Activated T-cell treated with anti-CD3 and anti-CD28 coated beads for 48 hours (primary cell): ENCODE results near the gene TRPV5.

Experiments
- DNase-seq: peaks from one replicate; pipeline ENCODE4 v3.0.0-alpha.2; 2020; ENCODE audit warnings: low read depth

TRPV5 gene

DNA sequence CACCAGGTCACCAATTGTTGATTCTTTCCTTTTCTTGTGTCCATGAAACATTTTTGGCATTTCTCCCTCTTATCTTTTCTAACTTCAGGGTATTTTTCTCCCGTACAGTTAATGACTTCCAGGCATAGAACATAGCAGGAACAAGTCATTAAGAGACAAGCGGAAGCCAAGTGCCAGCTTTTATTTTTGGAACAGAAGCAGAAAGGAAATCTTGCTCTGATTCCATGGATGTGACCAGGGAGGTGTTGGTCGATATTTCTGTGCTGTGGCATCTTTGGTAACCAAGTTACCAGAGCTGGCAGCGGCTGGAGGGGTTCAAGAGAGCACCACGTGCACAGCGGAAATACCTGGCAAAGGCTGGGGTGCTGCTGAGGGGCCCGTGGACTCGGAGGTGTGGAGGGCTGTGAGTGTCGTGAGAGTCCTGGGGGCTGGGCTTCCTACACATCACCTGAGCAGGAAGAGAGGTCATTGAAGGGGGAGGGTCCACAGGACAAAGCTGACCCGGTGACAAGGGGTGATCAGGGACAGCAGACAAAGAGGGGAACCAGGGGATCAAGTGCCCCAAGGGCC is 7.5 kb upstream of the TRPV5 start:
- no peak for DNase-seq

DNA sequence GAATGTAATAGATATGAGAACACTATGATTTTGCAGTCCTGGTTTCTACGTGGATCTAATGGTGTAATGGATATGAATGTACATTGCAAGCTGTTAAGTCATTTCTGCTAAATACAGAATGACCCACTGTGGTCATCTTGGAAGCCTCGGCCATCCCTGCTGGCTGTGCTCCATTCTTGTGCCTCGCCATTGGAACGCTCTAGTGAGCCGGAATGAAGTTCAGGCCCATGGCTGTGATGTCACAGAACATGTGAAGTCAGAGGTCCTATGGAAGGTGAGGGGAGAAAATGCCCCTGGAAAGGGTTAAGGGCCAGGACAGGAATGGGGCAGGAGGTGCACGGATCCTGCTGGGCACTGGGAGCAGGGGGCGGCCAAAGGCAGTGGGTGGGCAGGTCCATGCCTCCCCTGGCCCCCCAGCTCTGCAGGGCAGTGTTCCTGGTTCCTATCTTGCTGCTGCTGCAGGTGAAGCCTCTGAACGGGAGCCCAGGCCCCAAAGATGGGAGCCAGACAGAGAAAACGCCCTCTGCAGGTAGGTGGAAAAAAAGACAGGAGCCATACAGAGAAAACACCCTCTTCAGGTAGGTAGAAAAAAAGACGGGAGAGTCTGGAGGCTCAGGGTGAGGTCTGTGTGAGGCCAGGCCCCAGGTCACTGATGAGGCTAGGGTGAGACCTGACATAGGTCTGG is 5.8 kb upstream of the TRPV5 start, which contains the start of gene LLCFC1:
LLCFC1 (plus strand) TSS at position 259 of the 685 bp plus-strand sequence; CDS start at position 397, 138 bp downstream.
- DNase-seq: no peak

DNA sequence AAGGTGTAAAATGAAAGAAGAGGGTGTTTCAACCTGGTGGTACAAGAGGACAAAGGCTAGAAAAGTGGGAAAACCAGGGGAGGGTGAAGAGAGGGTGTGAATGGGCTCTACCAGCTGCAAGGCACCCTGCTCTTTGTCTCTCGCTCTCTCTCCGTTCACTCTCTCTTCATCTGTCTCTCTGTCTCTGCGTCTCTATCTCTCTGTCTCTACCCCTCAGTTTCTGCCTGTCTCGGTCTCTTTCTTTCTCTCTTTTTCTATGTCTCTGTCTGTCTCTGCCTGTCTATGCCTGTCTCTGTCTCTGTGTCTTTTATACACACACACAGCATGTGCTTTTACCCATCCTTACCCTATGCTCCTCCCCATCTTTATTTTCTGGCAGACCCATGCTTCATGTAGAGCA is 5.1 kb upstream of the TRPV5 start:
- DNase-seq: no peak

DNA sequence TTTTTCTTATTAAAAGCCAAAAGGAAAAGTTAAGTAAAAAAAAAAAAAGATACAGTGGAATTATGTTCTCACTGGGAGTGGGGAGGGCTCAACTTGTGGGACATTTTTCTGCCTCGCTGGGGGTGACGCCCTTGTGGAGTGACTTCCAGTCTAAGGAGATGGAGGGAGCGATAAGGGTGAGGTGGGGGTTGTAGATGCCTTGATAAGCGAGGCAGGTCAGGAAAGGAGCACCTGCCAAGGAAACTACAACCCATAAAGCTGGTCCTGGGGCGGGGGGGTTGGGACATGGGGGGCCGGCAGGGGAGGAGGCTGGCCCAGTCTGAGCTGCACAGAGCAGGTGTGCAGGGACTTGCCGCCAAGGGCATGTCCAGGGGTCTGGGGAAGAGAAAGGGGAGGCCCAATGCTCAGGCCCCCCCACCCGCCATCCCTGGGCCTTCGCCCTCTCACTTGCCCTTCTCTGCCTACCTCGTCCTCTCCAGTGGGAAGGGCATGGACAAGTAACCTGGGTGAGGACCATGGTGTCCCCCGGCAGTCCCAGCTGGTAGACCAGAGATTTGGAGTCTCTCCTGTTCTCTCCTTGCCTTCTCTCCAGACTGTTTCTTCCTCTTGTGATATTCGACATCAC is 2.5 kb upstream of the TRPV5 start:
- no peak for DNase-seq

DNA sequence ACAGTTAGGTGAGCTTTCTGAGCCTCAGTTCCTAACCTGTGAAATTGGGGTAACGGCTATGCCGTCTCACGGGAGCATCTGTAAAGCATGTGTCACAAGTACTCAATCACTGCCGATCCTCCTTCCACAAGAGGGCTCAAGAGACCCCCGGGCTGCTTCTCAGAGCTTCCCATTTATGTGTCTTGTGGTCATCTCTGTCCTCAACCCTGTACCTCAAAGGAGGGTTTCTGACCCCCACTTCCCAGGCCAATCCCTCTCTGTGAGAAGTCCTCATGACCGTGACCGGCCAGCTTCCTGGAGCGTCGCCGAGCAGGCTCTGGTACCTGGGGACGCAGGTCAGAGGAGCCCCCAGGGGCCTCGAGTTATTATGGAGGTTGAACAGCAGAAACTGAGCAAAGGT is 510 bp upstream of the TRPV5 start:
- no peak for DNase-seq

DNA sequence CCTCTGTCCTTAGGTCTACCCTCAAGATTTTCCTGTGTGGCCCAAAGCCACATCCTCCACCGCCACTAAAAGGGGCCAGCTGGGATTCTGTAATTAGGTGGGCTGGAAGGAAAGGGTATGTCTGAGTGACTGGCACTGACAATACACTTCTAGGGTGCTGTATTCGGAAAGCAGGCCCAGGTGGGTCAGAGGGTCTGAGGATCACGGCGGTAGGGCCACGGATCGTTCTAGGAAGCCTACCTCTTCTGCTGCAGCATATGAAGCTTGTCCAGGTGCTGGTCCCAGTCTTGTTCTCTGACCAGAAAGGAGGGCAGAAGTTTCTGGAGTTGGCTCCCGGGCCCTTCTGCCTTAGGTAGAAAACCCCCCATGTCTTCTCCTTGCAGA is 462 bp downstream of the TRPV5 start:
- DNase-seq: no peak

DNA sequence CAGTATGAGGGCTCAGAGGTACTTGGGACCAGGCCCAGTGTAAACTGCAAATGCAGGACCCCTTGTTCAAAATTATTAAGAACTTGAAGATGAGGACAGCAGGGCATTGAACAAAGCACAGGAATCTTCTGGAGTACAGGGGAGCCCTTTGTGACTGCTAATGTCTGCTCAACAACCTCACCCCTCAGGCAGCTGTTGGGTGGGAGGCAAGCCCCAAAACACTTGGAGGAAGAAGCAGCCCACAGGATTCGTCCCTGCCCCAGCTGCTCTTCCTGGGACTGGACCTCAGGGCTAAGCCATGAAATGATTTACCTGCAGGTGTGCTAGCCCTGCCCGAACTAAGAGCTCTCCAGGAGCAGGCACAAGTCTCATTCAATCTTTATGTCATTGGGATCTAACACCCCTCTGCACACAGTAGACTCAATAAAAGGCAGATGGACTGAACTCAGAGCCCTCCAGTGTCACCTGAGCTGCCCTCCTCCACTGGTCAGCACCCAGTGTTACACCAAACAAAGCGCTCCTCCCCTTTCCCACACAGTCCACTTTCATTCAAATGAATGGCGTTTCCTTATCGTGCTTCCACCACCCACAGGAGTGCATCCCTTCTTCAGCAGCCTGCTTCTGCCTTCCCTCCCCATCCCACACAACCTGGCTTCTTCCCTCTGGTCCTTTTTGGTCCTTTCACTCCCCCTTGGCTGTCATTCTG is 1.0 kb downstream of the TRPV5 start:
- DNase-seq: no peak

DNA sequence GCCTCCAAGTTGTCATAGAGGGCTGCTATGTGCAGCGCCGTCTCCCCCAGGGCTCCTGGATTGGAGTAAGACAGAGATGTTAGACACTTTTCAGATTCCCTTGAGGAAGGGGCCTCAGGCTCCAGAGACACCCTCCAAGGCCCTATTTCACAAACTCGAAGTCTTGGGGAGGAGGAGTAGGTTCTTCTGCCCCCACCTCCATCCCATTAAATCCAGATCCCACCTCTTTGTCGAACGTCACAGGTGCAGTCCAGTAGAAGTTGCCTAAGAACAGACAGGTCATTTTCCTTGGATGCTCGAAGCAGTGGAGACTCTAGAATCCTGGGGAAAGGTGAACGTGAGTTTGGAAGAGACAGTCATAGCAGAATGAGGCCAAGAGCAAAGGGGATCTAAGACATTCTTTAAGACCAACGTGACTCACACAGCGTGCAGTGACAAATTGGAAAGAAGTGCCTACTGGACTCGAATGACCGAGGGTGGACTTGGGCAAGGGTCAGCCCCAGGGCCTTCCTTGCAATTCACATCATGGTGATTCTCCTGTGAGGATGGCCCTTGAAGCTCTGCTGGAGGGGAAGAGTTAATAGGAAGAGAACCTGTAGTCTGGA is 3.3 kb downstream of the TRPV5 start:
- no peak for DNase-seq

DNA sequence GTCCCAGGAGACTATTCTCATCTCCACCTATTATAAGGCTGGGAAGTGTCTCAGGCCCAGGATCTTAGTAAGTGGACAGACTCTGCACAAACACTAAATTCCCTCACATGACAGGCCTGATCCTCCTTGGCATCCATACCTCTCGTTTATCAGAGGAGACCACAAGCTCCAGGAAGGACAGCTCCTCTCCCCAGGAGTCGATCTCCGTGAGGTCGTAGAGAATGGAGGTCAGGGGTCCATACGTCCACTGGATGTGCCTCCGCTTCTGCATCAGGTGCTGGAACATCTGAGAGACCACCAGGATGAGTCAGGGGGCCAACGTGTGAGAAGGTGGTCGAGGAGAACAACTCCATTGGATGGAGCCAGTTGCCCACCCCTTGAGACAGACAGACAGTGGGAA is 5.6 kb downstream of the TRPV5 start:
- DNase-seq: no peak

DNA sequence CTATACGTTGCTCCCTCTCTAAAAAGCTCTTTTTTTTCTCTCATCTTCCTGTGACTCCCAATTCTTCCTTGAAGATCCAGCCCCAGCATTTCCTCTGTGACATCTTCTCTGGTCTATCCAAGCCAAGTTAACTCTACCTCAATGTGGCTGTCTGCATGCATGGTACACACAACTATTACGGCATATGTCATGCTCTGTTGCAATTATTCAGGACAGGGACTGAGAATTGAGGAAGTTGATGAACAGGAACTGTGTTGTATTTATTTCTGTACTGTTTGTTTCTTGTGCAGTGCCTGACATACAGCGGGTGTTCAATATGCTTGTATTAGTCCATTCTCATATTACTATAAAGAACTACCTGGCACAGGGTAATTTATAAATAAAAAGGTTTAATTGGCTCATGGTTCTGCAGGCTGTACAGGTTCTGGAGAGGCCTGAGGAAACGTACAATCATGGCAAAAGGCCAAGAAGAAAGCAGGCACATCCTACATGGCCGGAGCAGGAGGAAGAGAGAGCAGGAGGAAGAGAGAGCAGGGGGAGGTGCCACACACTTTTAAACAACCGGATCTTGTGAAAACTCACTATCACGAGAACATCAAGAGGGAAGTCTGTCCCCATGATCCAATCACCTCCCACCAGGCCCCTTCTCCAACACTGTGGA is 6.3 kb downstream of the TRPV5 start:
- DNase-seq: no peak

DNA sequence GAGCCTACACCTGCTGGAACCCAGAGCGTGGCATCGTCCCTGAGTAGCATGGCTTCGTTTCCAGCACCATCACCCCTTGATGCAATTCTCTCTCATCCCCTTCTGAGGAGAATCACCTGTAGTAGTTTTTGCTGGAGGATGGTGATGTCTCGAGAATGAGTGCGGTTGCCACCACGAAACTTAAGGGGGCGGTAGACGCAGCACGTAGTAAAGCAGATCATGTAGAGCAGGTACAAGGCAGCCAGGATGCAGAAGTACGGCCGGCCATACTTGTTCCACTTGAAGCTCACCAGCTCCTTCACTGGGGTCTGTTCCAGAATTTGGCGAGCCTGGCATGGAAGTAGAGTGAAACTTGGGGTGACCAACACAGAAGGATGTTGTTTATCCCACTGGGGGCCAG is 8.1 kb downstream of the TRPV5 start:
- DNase-seq: no peak

DNA sequence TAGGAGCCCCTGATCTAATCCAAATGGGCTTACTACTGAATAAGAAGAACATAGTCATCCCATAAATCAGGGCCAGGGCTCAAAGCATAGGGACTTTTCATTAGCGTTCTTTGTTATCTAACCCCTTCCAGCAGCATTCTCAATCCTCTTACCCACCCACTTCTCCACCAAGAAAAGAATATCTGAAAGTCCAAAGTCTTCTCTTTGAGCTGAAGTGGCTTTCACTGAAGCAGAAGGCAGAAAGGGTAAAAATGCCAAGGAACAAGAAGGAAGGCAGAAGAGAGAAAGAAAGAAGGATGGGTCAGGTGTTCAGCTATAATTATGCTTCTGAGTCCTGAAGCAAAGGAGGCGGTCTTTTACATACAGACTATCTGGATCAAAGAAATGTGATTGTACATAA is 10.2 kb downstream of the TRPV5 start:
- DNase-seq: no peak

DNA sequence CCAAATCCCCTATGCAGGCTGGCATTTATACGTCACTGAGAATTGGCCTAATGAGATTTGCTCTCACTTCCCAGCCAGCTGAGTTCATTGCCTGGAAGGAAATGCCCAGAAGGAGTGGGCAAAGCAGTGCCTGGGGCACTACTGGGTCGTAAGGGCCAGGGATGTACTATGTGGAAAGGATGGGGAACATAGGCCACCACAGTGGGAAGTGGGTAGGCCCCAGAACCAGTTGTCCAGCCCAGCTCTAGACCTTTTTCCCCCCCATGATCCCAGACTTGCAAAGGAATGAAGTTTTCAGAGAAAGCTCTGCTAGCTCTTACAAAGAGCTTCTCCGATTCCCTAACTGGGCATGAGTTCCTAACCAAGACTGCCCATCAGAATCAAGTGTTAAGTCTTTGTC is 13.9 kb downstream of the TRPV5 start:
- no peak for DNase-seq

DNA sequence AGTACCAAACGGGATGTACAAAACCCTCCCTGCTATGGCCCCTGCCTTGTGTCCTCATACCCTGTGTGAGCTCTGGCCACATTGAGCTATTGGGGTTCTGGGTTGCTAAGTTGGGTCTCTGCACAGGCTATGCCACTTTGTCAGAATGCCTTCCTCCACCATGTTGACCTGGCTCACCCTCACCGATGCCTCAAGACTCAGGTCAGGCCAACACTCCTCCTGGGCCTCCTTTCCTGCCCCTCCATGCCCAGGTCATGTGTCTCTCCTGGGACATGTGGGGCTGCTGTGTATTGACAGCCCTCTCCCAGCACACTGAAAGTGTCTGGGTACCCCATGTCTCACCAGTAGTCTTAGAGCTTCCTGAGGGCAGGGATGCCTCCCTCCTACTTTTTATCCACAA is 14.6 kb downstream of the TRPV5 start:
- no peak for DNase-seq

DNA sequence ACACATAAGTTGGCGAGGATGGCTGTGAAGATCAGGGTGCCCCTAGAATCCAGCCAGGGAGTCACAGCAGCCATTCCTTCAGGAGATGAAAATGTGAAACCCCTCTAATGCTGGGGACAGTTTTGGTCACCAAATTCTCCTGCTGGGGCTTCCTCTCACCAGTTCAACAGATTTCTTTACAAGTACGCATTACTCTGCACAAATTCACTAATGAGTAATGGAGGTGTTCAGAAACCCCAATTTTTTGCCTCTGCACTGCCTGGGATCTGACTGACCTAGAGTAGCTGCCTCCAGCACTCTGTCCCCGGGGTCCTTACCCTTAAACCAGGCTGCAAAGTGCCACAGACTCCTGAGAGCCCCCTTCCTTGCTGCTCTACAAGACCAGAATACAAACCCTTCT is 16.1 kb downstream of the TRPV5 start:
- DNase-seq: no peak

DNA sequence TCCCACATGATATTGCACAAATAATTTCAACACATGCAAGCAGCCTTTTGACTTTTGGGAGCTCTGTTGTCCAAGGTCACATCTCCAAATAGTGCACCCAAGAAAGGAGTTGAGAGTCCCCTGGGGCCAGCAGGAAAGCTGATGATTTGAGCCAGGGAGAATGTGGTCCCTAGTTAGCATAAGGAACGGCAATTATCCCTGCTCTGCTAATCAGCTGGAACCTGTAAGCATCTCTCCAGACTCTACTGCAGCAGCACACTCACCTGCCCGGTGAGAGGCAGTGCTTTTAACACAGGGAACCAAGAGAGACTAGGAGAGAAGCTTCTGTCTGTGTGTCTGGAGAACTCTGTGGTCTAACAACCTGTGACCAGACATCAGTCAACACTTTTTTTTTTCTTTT is 17.0 kb downstream of the TRPV5 start:
- no peak for DNase-seq

DNA sequence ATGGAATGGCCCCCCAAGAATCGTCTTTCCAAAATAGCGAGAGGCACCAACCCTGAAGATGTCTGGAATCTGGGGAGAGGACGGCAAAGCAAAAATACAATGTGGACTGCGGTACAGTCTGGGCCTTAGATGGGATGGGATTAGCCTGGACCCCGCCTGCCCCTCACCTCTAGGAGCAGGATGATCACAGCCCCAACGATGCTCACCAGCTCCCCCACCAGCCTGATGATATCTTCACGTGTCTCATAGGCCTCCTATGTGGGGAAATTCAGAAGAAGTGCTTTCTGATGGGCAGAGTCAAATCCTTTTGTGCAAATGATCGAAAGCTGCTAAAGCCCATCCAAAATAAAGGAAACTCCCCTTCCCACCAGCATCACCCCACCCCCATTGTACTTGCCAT is 18.2 kb downstream of the TRPV5 start:
- DNase-seq: no peak

DNA sequence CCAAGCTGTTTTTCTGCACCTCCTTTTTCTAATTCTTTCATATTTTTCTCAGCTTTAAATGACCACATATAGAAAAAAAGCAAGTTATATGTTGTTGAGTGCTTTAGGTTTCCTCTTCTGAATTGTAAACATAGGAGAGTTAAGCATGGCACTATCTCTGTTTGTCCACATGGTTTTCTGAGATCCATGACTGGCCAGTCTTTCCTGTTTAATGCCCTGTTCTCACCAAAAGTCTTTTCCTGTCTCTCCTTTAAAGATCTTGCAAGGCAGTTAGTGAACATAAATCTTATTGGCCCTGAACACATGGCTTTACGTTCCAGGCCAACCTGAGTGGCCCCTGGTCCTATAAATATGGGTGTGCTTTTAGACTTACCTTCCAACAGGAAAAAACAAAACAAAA is 19.4 kb downstream of the TRPV5 start:
- no peak for DNase-seq

DNA sequence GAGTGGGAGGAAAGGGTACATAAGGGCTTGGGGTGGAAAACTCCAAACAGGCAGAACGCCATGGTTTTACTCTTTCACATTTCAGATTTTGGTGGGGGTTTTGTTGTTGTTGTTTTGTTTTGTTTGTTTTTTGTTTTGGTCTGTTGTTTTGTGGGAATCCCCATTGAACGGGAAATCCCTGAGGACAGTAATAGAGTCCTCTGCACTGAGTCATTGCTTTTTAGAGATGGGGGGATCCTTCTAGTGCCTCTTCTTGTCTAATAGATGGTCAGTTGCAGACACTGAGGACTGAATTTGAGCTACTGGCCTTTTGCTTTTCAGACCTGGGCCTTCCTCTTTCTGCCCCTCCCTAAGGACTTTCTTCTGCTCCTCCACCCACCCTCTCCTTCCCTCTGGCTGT is 20.0 kb downstream of the TRPV5 start:
- no peak for DNase-seq

DNA sequence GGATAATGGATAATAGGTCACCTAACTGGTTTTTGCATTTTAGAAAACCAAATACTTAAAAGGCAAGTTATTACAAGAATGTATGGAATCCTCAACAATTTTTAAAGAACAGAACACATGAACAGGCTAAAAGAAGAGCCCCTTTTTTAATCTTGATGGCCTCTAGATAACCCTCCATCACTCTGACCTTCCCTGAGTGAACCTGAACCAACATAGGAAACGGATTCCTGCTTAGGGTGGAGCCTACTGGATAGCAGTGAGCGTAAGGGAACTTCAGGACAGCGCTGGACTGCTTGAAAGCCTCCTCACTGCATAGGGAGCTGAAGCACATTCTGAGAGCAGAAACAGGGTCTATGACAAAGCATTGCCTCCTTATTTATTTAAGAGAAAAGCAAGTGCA is 20.5 kb downstream of the TRPV5 start:
- no peak for DNase-seq

DNA sequence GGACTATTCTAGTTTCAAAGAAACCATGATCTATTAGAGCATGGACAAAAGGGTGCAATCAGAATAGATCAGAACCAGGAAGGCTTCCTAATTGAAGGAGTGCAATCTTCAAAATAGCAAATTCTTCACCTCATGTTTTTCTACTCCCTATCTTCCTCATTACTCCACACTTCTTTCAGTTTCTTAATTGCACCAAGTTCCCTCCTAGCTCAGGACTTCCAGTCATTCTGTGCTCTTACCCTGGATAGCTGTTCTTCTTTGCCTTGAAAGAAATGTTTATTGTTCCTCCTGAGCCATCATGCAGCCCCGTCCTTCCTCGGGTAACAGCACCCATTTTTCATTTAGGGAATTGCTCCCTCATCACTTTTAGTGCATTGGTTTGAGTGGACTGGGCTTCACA is 23.1 kb downstream of the TRPV5 start:
- DNase-seq: no peak

DNA sequence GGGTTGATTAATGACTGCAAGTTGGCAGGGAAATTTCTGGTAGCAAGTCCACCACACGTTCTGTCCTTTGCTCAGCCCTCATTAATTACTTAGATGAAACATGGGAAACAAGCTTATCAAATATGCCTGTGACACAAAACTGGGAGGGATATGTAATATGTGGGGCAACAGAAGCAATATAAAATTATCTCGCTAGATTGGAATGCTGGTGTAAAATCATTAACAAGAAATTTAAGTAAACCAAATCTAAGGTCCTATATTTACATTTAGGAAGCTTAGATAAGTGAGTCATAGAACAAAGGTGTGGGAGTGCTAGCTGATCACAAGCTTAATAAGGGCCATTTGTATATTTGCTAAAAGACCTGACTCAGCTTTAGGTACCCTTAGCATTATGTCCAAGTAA is 23.5 kb downstream of the TRPV5 start:
- DNase-seq: no peak
